ENCODE data around the gene TIMP2. TPM values are rescaled to one million over a fixed set of nuclear protein-coding genes. Genes with fewer than 3 reads are reported as not detected.

The TIMP2 gene
- total and polyA plus RNA-seq, 2 of the 8 experiments (the other 6 are each of a cell fraction or from before 2014, with no cell fraction given), result 18.2 to 43.3 TPM

DNA sequence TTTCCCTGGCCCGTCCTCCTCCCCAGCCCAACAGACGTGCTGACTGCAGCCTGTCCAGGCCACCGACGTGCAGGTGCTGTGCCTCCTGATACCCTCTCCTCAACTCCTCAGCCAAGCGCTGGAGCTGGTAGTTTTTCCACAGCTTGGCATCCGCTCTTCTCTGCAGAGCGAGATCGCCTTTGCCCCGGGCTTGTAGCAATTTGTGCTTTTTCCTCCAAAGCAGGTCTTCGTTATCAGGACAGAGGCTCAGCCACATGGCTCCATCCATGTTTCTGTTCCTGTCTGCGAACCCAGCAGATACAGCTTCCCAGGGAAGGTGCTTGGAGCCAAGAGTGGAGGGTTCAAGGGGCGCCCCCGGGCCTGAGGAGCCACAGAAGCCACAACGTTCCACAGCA lies 33.1 kb downstream of the TIMP2 start (continued):
- TF ChIP-seq RAD21 (IDR thresholded peaks at IDR 0.05 in 1 of 2, conservative IDR thresholded peaks at IDR 0.05 in 1 of 2; ENCODE audit: low read depth in 2 of 2, low read length in 2 of 2) (no peak), JUN (IDR thresholded peaks at IDR 0.05; ENCODE audit: low read depth, low read length) (no peak), PHF8 (conservative IDR thresholded peaks at IDR 0.05; ENCODE audit: low read depth, low read length) (no peak), POLR2AphosphoS5 (IDR thresholded peaks at IDR 0.05; ENCODE audit: low read depth, low read length) (no peak)

All from H1 (cell line).